Activated CD4-positive, alpha-beta T cell treated with anti-CD3 and anti-CD28 coated beads for 36 hours (primary cell): Measurements from ENCODE around the gene POLL. TPM values are rescaled to one million over a fixed set of nuclear protein-coding genes. Genes with fewer than 3 reads are reported as not detected.

Source experiments
- ATAC-seq: fragments of 200-7000 bp; cut with Tn5 transposase; one replicate; pipeline ENCODE4 v1.10.0; 2021; ENCODE audit warnings: mild to moderate bottlenecking, moderate library complexity
- CTCF ChIA-PET: fragments of 350-600 bp; sonication (Branson Sonifier 250); formaldehyde crosslinking; loops from one replicate; lab custom pipeline; 2021; ENCODE audit warnings: antibody characterized with exemption; lab: Charles Lee
- POLR2A ChIA-PET: fragments of 350-600 bp; sonication (Branson Sonifier 250); formaldehyde crosslinking; loops from one replicate; lab custom pipeline; 2021; ENCODE audit warnings: antibody characterized with exemption, inconsistent platforms; lab: Charles Lee
- DNase-seq: peaks from one replicate; pipeline ENCODE4 v3.0.0-alpha.2; 2020
- H3K27ac Mint-ChIP-seq: one replicate; pipeline ENCODE4 v1.8.0; 2021; ENCODE audit warnings: mixed read lengths
- H3K27me3 Mint-ChIP-seq: one replicate; pipeline ENCODE4 v1.8.0; 2021; ENCODE audit warnings: mixed read lengths
- H3K36me3 Mint-ChIP-seq: one replicate; pipeline ENCODE4 v1.8.0; 2021; ENCODE audit warnings: low read depth, mixed read lengths
- H3K4me1 Mint-ChIP-seq: one replicate; pipeline ENCODE4 v1.8.0; 2021; ENCODE audit warnings: mixed read lengths
- H3K4me3 Mint-ChIP-seq: one replicate; pipeline ENCODE4 v1.8.0; 2021; ENCODE audit warnings: mild to moderate bottlenecking, moderate library complexity, mixed read lengths
- H3K9me3 Mint-ChIP-seq: one replicate; pipeline ENCODE4 v1.8.0; 2021; ENCODE audit warnings: low read depth, mixed read lengths
- intact Hi-C, 2 experiments: fragments of 100-400 bp; cut with DNase I in 1 of 2; cut with micrococcal nuclease in 1 of 2; formaldehyde crosslinking; loops; one replicate each; pipeline versions ENCODE4 v1.14.2 to v1.15.1; 2022 to 2024; cut with DNase I, micrococcal nuclease
- total RNA-seq, 2 experiments: library from RNA; stranded (reverse); gene quantifications; one replicate each; pipeline ENCODE4 v1.2.3, GENCODE V29; 2021

Gene POLL
- total RNA-seq, 2 experiments from 2014 or later: 30.2 to 31.4 TPM

- CTCF ChIA-PET: interaction anchor here (0.8 to 5.3 kb wide), 2 partner anchors 350 to 359 kb away, joined by 3 to 46 read pairs; no protein-coding TSS in a partner anchor
- Mint-ChIP-seq H3K4me1 (peaks cover 7% of the 10 kb centered on the region), H3K27ac (no peak overlapping the region), H3K36me3 (no peaks in the 10 kb centered on the region), H3K27me3 (peaks cover 19% of the 10 kb centered on the region), H3K4me3 (no peak overlapping the region), H3K9me3 (no peaks in the 10 kb centered on the region)
- ATAC-seq (no peak), DNase-seq (no peak)
- intact Hi-C loops: loop anchor here in 1 of 2 experiments (5.0 kb wide), 1 partner anchor 300 kb away; no protein-coding TSS in a partner anchor
- POLR2A ChIA-PET: no interaction called here
Measured at GRCh38 chr10:101572785-101573184, 15.3 kb downstream of the POLL start.

- CTCF ChIA-PET: interaction anchor here (0.8 to 5.3 kb wide), 7 partner anchors 30 to 358 kb away, joined by 3 to 46 read pairs (median 5); no protein-coding TSS in a partner anchor
Measured at GRCh38 chr10:101572126-101572525, 15.9 kb downstream of the POLL start.

GRCh38 chr10:101571271-101571925 lies 16.7 kb downstream of the POLL start:
- Mint-ChIP-seq H3K36me3 (no peaks in the 10 kb centered on the region), H3K9me3 (no peaks in the 10 kb centered on the region), H3K27me3 (peaks cover 29% of the 10 kb centered on the region), H3K4me3 (no peak overlapping the region), H3K27ac (no peak overlapping the region), H3K4me1 (peaks cover 13% of the 10 kb centered on the region)
- ChIA-PET POLR2A (interaction anchor here (0.6 kb wide), 2 partner anchors 103 to 129 kb away, joined by 3 to 4 read pairs; no protein-coding TSS in a partner anchor), CTCF (interaction anchor here (0.7 to 5.3 kb wide), 17 partner anchors 11 to 361 kb away, joined by 3 to 46 read pairs (median 5); partner anchors contain the start of genes DPCD and POLL)
- ATAC-seq: no peak
- intact Hi-C loops: loop anchor here in 1 of 2 experiments (5.0 kb wide), 1 partner anchor 299 kb away; no protein-coding TSS in a partner anchor
- no peak for DNase-seq

More at GRCh38 chr10:101572126-101572525, 15.9 kb downstream of the POLL start:
- H3K4me3 Mint-ChIP-seq: no peak overlapping the region
- no peaks in the 10 kb centered on the region for H3K9me3 Mint-ChIP-seq
- DNase-seq (no peak), ATAC-seq (no peak)
- peaks cover 24% of the 10 kb centered on the region for H3K27me3 Mint-ChIP-seq
- H3K4me1 Mint-ChIP-seq: peaks cover 10% of the 10 kb centered on the region
- no peak overlapping the region for H3K27ac Mint-ChIP-seq
- intact Hi-C loops: loop anchor here in 1 of 2 experiments (5.0 kb wide), 1 partner anchor 300 kb away; no protein-coding TSS in a partner anchor
- H3K36me3 Mint-ChIP-seq: no peaks in the 10 kb centered on the region
- POLR2A ChIA-PET: no interaction called here

GRCh38 chr10:101570428-101571270 lies 17.4 kb downstream of the POLL start:
- CTCF ChIA-PET: interaction anchor here (0.5 to 5.3 kb wide), 27 partner anchors 10 to 475 kb away, joined by 3 to 46 read pairs (median 4); partner anchors contain the start of genes DPCD and POLL
- Mint-ChIP-seq H3K27ac (no peak overlapping the region), H3K4me3 (peak overlapping the region; percentile 62), H3K36me3 (no peaks in the 10 kb centered on the region), H3K27me3 (peaks cover 35% of the 10 kb centered on the region), H3K4me1 (peaks cover 18% of the 10 kb centered on the region), H3K9me3 (no peaks in the 10 kb centered on the region)
- DNase-seq (no peak), ATAC-seq (peak; percentile 16)
- POLR2A ChIA-PET: interaction anchor here (0.6 kb wide), 2 partner anchors 102 to 130 kb away, joined by 3 to 4 read pairs; no protein-coding TSS in a partner anchor
- intact Hi-C loops: loop anchor here (1.0 to 5.0 kb wide), 10 partner anchors 33 to 409 kb away; no protein-coding TSS in a partner anchor

- POLR2A ChIA-PET: no interaction called here
- H3K4me1 Mint-ChIP-seq: peaks cover 18% of the 10 kb centered on the region
- intact Hi-C loops: loop anchor here (1.0 to 5.0 kb wide), 11 partner anchors 33 to 409 kb away; no protein-coding TSS in a partner anchor
- no peaks in the 10 kb centered on the region for H3K36me3 Mint-ChIP-seq
- H3K27me3 Mint-ChIP-seq: peaks cover 41% of the 10 kb centered on the region
- ATAC-seq: peak; percentile 79
- CTCF ChIA-PET: interaction anchor here (0.6 to 5.3 kb wide), 22 partner anchors 9 to 474 kb away, joined by 3 to 46 read pairs (median 4); no protein-coding TSS in a partner anchor
- no peak overlapping the region for H3K27ac Mint-ChIP-seq
- peak; percentile 91 for DNase-seq
- H3K9me3 Mint-ChIP-seq: no peaks in the 10 kb centered on the region
- peak overlapping the region; percentile 62 for H3K4me3 Mint-ChIP-seq
Measured at GRCh38 chr10:101569622-101570427, 18.2 kb downstream of the POLL start.

GRCh38 chr10:101569323-101569621 lies 18.8 kb downstream of the POLL start:
- H3K9me3 Mint-ChIP-seq: no peaks in the 10 kb centered on the region
- peaks cover 18% of the 10 kb centered on the region for H3K4me1 Mint-ChIP-seq
- H3K36me3 Mint-ChIP-seq: no peaks in the 10 kb centered on the region
- DNase-seq (no peak), ATAC-seq (no peak)
- no peak overlapping the region for H3K27ac Mint-ChIP-seq
- CTCF ChIA-PET: interaction anchor here (0.6 to 5.3 kb wide), 18 partner anchors 19 to 474 kb away, joined by 3 to 46 read pairs (median 4); no protein-coding TSS in a partner anchor
- peak overlapping the region; percentile 62 for H3K4me3 Mint-ChIP-seq
- H3K27me3 Mint-ChIP-seq: peaks cover 44% of the 10 kb centered on the region
- POLR2A ChIA-PET: no interaction called here
- intact Hi-C loops: loop anchor here in 1 of 2 experiments (5.0 kb wide), 1 partner anchor 102 kb away; no protein-coding TSS in a partner anchor

GRCh38 chr10:101568054-101568745 lies 19.9 kb downstream of the POLL start:
- H3K4me3 Mint-ChIP-seq: no peak overlapping the region
- H3K27me3 Mint-ChIP-seq: peaks cover 46% of the 10 kb centered on the region
- no peak for ATAC-seq
- no peaks in the 10 kb centered on the region for H3K9me3 Mint-ChIP-seq
- CTCF ChIA-PET: interaction anchor here (0.5 to 1.2 kb wide), 10 partner anchors 11 to 358 kb away, joined by 3 to 4 read pairs (median 3); no protein-coding TSS in a partner anchor
- no peak for DNase-seq
- POLR2A ChIA-PET: no interaction called here
- H3K36me3 Mint-ChIP-seq: no peaks in the 10 kb centered on the region
- peaks cover 18% of the 10 kb centered on the region for H3K4me1 Mint-ChIP-seq
- intact Hi-C loops: loop anchor here in 1 of 2 experiments (5.0 kb wide), 1 partner anchor 101 kb away; no protein-coding TSS in a partner anchor
- H3K27ac Mint-ChIP-seq: no peak overlapping the region

- Mint-ChIP-seq H3K27me3 (peaks cover 47% of the 10 kb centered on the region), H3K4me3 (no peak overlapping the region)
- intact Hi-C loops: loop anchor here in 1 of 2 experiments (5.0 kb wide), 1 partner anchor 100 kb away; no protein-coding TSS in a partner anchor
Measured at GRCh38 chr10:101567165-101568006, 20.7 kb downstream of the POLL start.

More at GRCh38 chr10:101567165-101568006, 20.7 kb downstream of the POLL start:
- DNase-seq: no peak
- ATAC-seq: peak; percentile 47
- ChIA-PET POLR2A (no interaction called here), CTCF (interaction anchor here (0.7 to 1.0 kb wide), 4 partner anchors 34 to 333 kb away, joined by 3 to 4 read pairs (median 4); no protein-coding TSS in a partner anchor)
- Mint-ChIP-seq H3K27ac (no peak overlapping the region), H3K36me3 (no peaks in the 10 kb centered on the region), H3K4me1 (peaks cover 18% of the 10 kb centered on the region), H3K9me3 (no peaks in the 10 kb centered on the region)
